Activated CD4-positive, CD25-positive, alpha-beta regulatory T cell treated with anti-CD3 and anti-CD28 coated beads, Interleukin-2, amount 50 U/mL, for 24 hours (primary cell): ENCODE data around the gene PXT1.
"Not testable (repeated sequence)": the region's sequence is repeated elsewhere in the genome, so short reads cannot be mapped to it uniquely, and the experiment has no call there.

Source experiments
- ATAC-seq, 2 donors: fragments of 150-1000 bp; cut with Tn5 transposase; one replicate each; pipeline ENCODE4 v1.10.0; 2021; ENCODE audit warnings: mild to moderate bottlenecking in 1 of 2, moderate library complexity in 1 of 2

The PXT1 gene, protein sequence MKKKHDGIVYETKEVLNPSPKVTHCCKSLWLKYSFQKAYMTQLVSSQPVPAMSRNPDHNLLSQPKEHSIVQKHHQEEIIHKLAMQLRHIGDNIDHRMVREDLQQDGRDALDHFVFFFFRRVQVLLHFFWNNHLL

DNA sequence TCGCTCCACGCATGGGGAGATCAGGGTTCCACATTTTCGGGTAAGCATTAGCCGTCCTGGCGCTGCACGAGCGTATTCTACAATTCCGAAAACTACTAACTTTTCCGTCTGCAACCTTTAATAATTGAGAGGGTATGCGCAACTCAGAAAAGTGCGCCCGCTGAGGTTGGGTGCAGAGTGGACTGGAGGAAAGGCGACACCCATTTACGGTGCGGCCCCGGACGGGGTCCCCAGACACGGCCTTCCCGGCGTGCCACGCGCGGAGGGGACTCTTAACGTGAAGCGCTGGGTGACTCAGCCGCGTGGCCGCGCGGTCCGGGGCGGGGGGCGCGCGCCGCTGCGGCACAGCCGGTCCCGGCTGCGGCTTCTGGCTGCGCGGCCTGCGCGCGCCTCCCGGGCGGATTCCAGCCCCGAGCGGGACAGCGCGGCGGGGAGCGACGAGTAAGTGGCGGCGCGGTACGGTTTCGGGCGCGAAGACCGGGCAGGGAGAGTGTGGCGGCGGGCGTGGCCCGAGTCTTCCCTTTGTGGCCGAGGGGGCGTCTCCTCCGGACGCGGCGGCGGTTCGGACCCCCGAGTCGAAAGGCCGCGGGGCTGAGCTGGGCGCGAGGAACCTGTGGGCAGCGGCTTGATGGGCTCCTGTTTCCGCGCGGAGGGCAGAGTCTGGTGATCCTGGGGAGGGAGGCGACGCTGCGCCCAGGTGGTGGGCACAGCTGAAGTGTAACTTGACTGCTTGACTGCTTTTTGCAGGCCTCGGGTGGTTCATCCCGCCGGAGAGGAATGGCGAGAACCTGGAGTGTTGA lies at the start of gene PXT1, which contains the start of gene KCTD20:
PXT1 (minus strand) TSS at position 184 of the 800 bp plus-strand sequence. CDS start 16,772 bp downstream, outside the sequence.
KCTD20 (plus strand) TSS at position 330 of the 800 bp plus-strand sequence. CDS start 27,098 bp downstream, outside the sequence.
- ATAC-seq = peak; percentile 83 to 85

DNA sequence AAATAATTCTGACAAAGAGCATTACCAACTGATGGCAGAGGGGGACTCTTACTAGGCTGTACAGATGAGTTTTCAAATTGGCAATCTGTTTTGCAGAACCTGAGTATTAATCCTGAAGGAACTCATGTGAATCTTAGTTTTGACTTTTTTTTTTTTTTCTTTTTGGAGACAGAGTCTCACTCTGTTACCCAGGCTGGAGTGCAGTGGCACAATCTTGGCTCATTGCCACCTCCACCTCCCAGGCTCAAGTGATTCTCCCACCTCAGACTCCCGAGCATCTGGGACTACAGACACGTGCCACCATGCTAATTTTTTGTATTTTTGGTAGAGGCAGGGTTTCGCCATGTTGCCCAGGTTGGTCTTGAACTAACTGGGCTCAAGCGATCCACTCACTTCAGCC lies 49.4 kb upstream of the PXT1 start:
- ATAC-seq = no peak

DNA sequence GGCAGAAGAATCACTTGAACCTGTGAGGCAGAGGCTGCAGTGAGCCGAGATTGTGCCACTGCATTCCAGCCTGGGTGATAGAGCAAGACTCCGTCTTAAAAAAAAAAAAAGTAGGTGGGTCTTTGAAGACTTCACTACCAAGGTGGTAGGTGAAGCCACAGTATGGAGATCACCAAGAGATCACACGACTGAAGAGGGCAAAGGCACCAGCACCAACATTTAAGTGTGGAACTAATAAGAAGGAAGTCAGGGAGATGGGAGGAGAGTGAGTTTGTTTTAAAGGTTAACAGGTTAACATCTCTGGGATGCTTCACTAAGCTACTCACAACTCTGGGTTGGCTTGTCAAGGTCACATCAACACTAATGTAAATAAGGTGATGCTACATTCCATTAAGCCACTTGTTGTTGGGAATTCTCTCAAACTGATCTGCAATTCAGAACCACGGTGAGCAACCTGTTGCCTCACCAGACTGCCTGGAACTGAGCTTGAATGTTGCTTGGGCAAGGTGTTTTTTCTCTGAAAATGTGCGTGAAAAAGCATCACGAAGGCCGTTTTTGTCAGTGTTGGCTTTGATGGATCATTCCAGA lies 48.8 kb upstream of the PXT1 start:
- no peak for ATAC-seq

DNA sequence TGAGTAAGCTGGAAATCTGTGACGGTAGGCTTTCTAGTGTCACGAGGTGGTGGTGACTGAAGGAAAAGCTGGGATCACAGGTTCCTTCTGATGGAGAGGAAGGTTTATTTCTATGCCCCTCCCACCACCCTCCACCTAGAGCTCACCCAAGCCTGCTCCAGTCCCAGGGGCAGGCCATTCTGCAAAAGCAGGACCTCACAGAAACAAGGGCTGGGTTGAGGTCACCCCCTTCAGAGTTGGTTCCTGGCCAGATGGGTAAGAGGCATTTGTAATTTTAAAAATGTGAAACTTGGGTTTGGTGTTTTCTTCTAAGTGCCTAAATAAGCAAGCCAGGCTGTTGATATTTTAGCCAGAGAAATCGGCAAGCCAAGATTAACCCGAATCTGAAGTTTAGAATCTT lies 46.8 kb upstream of the PXT1 start:
- no peak for ATAC-seq

DNA sequence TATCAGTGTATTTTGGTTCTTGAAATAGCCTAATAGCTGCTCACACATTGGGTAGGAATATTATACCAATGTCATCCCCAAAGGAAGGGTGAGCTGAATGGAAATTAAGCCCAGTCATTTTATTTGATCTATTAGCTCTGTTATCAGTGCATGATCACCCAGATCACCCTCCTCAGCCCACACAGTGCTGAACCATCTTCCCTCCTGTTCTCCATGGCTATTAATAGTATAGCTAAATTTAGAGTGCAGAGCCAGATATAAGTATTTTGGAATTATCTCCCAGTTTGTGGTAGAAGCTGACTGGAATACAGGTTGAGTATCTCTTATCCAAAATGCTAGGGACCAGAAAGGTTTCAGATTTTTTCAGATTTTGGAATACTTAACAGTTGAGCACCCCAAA lies 45.6 kb upstream of the PXT1 start:
- no peak for ATAC-seq

DNA sequence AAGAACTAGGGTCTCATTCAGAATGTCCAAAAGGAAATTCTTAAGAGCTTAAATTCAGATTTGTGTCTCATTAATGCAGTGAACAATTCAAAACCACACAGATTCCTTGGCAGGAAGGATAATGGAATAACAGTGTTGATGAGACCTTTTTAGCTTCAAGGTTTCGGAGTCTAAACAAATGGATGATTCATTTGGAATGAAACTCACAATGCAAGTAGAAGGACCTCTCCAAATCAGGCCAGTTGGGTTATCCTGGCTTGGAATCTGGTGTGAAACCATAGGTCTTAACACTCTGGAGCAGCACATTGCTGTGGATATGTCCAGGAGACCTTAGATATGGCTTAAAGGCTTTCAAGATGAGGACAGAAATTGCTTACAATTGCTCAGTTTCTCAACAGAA lies 45.0 kb upstream of the PXT1 start:
- no peak for ATAC-seq

DNA sequence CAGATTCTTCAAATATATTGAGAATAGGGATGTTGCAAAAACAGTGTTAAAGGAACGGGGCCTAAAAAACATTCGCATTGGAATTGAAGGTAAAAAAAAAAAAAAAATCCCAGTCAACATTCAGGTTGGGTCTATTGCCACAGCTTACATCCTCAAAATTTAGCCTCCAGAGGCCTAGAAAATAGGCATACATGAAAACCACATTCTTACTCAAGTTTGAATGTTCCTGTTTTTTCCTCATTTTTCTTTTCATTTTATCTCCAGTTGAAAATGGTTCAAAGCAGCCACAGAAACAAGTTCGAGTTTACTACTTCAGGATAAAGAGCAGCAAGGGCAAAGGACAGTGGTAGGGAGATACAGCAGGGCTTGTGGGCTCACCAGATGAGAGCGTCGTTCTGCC lies 42.1 kb upstream of the PXT1 start:
- no peak for ATAC-seq

DNA sequence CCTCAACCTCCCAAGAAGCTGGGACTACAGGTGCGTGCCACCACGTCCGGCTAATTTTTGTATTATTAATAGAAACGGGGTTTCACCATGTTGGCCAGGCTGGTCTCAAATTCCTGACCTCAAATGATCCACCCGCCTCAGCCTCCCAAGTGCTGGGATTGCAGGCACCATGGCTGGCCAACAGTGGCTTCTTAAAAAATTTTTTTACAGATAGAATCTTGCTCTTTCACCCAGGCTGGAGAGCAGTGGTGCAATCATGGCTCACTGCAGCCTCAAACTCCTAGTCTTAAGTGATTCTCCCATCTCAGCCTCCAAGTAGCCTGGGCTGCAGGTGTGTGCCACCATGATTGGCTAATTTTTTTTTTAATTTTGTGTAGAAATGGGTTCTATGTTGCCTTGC lies 40.7 kb upstream of the PXT1 start:
- ATAC-seq = not testable (repeated sequence)

DNA sequence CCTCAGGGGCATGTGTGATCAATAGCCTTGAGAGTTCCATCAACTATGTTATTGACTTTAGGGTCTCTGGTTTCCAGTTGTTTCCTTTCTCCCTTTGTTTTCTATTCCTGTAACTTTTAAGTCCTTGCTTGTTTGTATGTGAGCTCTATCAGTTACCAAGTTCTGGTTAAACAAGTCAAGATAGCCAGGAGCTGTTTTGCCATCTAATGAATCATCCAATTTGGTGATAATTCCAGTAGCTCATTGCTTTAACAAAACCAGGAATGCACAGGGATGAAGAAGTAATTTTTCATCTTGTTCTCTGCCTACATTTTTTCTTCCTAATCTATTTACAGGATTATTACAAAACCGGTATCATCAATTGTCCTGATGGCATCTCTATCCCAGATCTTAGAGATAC lies 36.6 kb upstream of the PXT1 start:
- no peak for ATAC-seq

DNA sequence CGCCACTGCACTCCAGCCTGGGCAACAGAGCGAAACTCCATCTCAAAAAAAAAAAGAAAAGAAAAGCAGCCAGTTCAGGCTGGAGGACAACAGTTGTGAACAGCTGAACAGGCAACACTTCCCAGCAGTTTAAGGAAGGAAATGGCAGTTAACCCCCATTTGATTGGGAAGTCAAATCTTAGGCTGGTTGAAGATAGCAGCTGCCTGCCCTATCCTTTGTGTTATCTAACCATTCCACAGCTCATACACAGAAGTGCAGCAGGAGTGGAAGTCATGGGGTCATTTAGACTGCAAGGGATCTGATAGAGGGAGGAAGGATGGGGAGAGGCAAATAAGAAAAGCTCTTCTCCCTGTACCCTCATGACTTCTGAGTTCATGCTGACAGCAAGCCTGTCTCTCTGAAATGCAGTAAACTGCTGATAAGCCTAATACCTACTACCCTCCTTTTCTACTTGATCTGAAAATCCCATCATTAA lies 35.4 kb upstream of the PXT1 start:
- ATAC-seq = no peak

DNA sequence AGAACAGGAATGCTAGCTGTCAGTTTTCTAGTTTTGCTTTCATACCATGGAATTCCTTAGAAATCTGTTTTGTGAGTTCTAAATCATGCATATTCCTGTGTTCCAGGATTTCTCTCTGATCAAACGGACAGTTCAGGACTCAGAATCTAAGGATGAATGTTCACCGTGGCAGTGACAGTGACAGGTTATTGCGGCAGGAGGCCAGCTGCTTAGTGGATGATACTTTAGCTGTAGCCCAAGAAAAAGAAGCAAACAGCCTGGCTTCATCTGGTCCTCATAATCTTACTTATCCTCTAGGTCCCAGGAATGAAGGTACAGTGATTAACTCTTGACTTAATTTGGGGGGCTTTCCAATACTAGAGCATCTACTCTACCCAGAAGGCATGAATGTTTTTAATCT lies 27.3 kb upstream of the PXT1 start:
- no peak for ATAC-seq

DNA sequence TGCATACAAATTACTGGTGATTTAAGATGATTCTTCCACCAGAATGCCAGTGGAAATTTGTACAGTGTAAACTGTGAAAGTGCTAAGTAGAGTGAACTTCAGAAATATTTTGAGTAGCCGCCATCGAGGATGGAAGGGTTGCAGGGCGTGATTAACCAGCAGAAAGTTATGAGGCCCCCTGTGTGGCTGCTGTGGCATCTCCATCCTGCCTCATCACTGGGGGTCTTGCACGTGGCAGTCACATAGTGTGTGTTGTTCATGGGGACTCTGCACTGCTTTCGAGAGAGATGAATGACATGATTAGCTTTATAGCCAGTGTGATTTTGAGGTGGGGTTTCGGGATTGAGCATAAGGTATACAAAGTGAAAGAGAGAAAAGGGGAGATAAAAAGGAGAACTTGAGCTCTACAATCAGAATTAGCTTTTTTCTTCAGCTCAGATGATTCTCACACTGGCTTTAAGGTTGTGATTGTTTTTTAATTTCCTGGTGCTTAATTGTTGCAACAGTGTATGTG lies 26.6 kb upstream of the PXT1 start:
- no peak for ATAC-seq

DNA sequence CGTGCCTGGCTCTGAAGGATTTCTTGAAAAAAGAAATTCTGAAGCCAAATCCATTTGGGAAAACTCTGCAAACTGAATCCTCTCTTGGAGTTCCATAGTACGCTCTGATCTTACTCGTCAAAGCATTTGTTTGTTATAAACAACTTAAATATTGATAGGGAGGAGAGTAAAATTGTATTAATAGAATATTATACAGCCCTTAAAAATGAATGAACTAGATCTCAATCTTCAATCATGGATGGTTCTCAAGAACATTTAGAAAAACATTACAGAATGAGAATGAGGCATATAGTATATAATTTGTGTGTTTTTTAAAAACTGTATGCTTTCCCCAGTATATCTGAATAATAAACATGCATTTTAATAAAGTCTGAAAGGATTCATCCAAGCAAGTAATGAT lies 25.0 kb upstream of the PXT1 start:
- no peak for ATAC-seq

DNA sequence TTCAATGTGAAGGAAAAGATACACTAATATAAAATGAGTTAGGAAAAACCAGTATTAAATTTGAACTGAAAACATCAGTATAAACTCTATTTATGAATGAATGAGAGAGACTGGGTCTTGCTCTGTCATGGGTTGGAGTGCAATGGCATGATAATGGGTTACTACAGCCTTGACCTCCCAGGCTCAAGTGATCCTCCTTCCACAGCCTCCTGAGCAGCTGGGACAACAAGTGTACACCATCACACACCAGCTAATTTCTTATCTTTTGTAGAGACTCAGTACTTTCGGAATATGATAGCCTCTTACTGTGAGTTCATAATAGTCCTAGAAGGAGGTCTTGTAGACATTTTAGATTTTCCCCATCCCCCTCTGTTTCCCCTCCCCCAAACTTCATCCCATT lies 21.6 kb upstream of the PXT1 start:
- ATAC-seq = no peak

DNA sequence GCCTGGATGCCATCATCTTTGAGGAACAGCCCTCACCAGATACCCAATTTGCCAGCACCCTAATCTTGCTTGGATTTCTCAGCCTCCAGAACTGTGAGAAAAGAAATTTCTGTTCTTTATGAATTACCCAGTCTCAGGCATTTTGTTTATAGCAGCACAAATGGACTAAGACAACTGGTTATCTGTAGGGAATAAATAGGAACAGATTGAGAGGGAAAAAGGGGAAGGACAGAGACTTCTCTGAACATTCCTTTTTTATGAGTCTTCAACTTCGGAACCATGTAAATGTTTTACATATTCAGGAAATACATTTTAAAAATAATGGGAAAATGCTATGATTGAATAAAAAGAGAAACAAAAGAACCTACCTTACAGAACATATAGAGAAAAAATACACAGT lies 21.0 kb upstream of the PXT1 start:
- ATAC-seq = no peak

DNA sequence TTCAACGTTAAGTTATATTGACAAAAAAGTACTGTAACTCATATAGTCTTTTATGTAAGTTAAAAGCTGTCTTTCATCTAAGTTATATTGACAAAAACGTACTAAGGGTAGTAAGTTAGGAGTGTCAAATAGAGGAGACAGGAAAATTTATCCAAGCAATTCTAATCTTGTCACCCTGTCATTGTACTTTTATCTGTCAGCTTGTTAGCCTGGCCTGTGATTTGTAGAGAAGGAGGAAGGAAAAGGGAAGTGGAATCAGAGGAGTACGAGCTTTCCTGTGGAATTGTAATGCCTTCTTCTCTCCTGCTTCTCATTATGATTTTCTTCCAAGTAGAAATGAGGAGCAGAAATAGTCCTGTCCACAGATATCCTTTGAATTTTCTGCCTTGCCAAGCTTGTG lies 19.0 kb upstream of the PXT1 start:
- ATAC-seq = no peak

DNA sequence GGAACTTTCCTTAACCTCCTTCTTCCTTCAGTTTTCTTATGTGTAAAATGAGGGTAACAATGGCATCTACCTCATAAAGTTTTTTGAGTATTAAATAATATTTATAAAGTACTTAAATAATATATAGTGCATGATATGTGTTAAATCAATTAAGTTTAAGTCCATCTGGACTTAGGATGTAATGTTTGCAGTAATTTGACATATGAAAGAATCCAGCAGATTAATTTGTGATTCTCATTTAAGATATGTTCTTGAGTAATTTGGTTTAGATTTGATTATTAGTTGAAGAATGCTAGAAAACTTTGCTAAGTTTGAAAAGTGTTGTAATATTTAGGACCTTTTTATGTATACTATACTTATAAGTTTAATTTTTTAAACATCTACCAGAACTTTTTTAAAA lies 18.3 kb upstream of the PXT1 start:
- no peak for ATAC-seq

DNA sequence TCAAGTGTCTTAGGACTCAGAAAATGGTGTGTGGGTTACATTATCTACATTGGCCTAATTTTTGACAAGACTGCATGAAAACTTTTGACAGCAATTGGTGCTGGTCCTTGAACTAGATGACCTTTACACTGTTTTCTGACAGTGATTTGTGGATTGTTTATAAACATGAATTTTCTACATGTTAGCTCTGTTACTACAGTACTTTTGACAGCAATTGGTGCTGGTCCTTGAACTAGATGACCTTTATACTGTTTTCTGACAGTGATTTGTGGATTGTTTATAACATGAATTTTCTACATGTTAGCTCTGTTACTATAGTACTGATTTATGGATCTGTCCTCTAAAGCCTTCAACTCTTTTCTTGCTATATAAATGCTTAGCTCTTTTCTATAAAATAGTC lies 16.8 kb upstream of the PXT1 start:
- no peak for ATAC-seq

DNA sequence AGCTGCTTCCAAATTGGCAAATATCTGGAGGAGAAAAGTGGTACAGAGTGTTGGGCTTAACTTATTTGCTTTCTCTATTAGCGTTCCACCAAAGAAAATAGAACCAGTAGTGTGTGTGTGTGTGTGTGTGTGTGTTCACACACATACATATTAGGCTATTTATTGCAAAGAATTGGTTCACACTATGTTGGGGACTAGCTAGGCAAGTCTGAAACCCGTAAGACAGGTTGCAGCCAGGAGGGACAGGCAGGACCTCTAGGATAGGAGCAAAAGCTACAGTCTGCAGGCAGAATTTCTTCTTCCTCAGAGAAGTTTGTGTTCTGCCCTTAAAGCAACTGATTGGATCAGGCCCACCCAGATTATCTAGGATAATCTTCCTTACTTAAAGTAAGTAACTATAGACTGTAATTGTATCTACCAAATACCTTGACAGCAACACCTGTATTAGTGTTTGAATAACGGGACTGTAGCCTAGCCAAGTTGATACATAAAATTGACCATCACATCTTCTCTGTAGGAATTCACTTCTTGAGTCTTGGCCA lies 12.9 kb upstream of the PXT1 start:
- no peak for ATAC-seq

DNA sequence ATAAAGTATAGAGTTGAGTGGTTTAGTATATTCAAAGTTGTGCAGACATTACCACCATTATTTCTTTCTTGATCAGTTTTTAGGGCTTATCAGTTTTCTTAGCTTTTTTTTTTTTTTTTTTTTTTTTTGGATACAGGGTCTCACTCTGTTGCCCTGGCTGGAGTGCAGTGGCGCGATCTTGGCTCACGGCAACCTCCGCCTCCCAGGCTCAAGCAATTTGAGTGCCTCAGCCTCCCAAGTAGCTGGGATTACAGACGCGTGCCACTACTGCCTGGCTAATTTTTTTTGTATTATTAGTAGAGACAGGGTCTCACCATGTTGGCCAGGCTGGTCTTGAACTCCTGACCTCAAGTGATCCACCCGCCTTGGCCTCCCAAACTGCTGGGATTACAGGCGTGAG lies 10.2 kb upstream of the PXT1 start:
- ATAC-seq = not testable (repeated sequence)

DNA sequence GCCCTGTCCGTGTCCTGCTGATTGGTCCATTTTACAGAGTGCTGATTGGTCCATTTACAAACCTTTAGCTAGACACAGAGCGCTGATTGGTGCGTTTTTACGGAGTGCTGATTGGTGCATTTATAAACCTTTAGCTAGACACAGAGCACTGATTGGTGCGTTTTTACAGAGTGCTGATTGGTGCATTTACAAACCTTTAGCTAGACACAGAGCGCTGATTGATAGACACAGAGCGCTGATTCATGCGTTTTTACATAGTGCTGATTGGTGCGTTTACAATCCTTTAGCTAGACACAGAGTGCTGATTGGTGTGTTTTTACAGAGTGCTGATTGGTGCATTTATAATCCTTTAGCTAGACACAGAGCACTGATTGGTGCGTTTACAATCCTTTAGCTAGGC lies 6.5 kb upstream of the PXT1 start:
- not testable (repeated sequence) for ATAC-seq

DNA sequence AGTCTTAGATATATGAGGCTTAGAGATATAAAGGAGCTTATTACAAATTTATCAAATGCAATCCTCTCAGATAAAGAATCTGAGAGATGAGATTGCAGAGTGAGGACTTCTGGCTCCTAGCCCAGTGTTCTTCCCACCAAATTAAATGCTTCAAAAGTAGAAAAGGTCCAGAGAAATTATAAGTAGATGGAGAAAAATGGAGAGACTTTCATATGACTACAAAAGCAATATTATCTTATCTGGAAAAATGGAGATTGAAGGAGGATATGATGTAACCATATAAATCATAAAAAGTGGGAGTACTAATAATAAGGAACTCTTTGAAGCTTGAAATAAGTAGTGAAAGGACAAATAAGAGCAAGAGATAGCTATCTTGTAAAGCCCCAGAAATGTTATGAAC lies 3.0 kb upstream of the PXT1 start:
- ATAC-seq = no peak

DNA sequence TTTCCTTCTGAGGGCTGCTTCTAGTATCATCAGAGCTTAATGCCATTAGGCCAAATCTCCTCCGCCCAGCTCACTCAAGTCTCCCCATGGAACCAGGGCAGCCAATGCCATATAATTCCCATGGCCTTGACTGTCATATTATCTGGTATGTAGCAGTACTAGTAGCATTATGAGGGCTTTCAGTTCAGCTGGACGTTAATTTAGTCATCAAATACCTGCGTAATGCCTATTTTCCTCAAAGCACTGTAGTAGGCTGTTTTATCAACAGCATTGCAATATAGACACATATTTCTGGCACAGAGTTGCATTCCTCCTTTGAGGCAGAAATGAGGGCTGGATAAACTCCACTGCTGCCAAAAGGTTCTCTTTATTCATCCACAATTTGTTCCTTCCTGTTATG lies 1.8 kb upstream of the PXT1 start:
- no peak for ATAC-seq
